Gastroesophageal sphincter (tissue), 4 donors: ENCODE measurements around the gene GLCCI1. TPM values are rescaled to one million over a fixed set of nuclear protein-coding genes. Genes with fewer than 3 reads are reported as not detected.

Experiments used
- ATAC-seq: fragments of 150-250 bp; one replicate; pipeline ENCODE4 v1.9.1; 2016; ENCODE audit warnings: mild to moderate bottlenecking, moderate library complexity
- H3K27ac ChIP-seq, 4 donors: fragments of 200-600 bp; sonication (generic) in 3 of 4; 1 replicate in 3 of 4; 2 replicates in 1 of 4; pipeline ENCODE4 v1.5.1; 2016 to 2019
- H3K27me3 ChIP-seq: fragments of 200-600 bp; sonication (generic); one replicate; pipeline ENCODE4 v1.5.1; 2019
- H3K36me3 ChIP-seq, 2 donors: fragments of 200-600 bp; sonication (generic); one replicate each; pipeline ENCODE4 v1.5.1; 2019; ENCODE audit warnings: control low read depth in 1 of 2
- H3K4me1 ChIP-seq, 3 donors: fragments of 200-600 bp; sonication (generic); 1 replicate in 2 of 3; 2 replicates in 1 of 3; pipeline ENCODE4 v1.5.1; 2016 to 2019; ENCODE audit warnings: control low read depth in 2 of 3
- H3K4me3 ChIP-seq, 2 donors: fragments of 200-600 bp; sonication (generic); one replicate each; pipeline ENCODE4 v1.5.1; 2019; ENCODE audit warnings: mild to moderate bottlenecking in 1 of 2, moderate library complexity in 1 of 2
- H3K9me3 ChIP-seq, 3 donors: fragments of 200-600 bp; sonication (generic); one replicate each; pipeline ENCODE4 v1.5.1; 2017 to 2019; ENCODE audit warnings: control low read depth in 2 of 3
- EP300 ChIP-seq: sonication (generic); formaldehyde crosslinking; IDR thresholded peaks from one replicate; pipeline ENCODE4 v1.6.1; 2017; ENCODE audit warnings: antibody characterized with exemption, mild to moderate bottlenecking
- POLR2A ChIP-seq, 2 donors: fragments of 450-650 bp; IDR thresholded peaks; one replicate each; pipeline ENCODE4 v1.6.1; 2017; ENCODE audit warnings: antibody characterized with exemption in 2 of 2, mild to moderate bottlenecking in 2 of 2, moderate library complexity in 1 of 2
- POLR2AphosphoS5 ChIP-seq: sonication (generic); formaldehyde crosslinking; IDR thresholded peaks from one replicate; pipeline ENCODE4 v1.6.1; 2017; ENCODE audit warnings: antibody characterized with exemption
- WGBS, 2 donors: methylation state at CpG; one replicate each; pipeline ENCODE4 v1.1.5; 2018; ENCODE audit warnings: low coverage in 1 of 2; 5-methylcytosine and 5-hydroxymethylcytosine counted together
- total RNA-seq, 4 donors: library from RNA; depleted of rRNA; stranded (reverse); fragments of >200 nt; gene quantifications; one replicate each; pipeline ENCODE4 v1.1.0, GENCODE V29; 2016
- TF ChIP-seq, protein P1 (sequence below), 4 experiments: fragments of 200-600 bp in 2 of 4; fragments of 450-650 bp in 2 of 4; sonication (generic) in 1 of 4; IDR thresholded peaks; one replicate each; pipeline ENCODE4 v1.5.1; 2017 to 2019; ENCODE audit warnings: antibody characterized with exemption in 4 of 4, mild to moderate bottlenecking in 2 of 4, moderate library complexity in 2 of 4

GLCCI1 gene
- total RNA-seq, 4 donors from 2014 or later, result 2.8 to 16.7 (median 5.2) TPM

- H3K4me1 ChIP-seq, result no peaks in the 10 kb centered on the region
These were observed 28.0 kb downstream of the GLCCI1 start for GRCh38 chr7:7996568-7996967.

GRCh38 chr7:8000315-8000941 is 31.8 kb downstream of the GLCCI1 start:
- 33 to 38% methylated on average over 1 of the region's 1 CpG for WGBS, 2 donors
- H3K4me1 ChIP-seq, result no peaks in the 10 kb centered on the region
- H3K27ac ChIP-seq, result no peak overlapping the region
- H3K27me3 ChIP-seq, result no peaks in the 10 kb centered on the region
- H3K9me3 ChIP-seq, result peaks cover 0 to 7% (median 0%) of the 10 kb centered on the region in 3 donors
- no peak for ATAC-seq
- no peak overlapping the region for H3K4me3 ChIP-seq
- H3K36me3 ChIP-seq, result no peaks in the 10 kb centered on the region
- TF ChIP-seq EP300 (no peak), POLR2A (IDR thresholded peaks at IDR 0.05) (no peak), POLR2AphosphoS5 (no peak)
- TF ChIP-seq, protein P1, sequence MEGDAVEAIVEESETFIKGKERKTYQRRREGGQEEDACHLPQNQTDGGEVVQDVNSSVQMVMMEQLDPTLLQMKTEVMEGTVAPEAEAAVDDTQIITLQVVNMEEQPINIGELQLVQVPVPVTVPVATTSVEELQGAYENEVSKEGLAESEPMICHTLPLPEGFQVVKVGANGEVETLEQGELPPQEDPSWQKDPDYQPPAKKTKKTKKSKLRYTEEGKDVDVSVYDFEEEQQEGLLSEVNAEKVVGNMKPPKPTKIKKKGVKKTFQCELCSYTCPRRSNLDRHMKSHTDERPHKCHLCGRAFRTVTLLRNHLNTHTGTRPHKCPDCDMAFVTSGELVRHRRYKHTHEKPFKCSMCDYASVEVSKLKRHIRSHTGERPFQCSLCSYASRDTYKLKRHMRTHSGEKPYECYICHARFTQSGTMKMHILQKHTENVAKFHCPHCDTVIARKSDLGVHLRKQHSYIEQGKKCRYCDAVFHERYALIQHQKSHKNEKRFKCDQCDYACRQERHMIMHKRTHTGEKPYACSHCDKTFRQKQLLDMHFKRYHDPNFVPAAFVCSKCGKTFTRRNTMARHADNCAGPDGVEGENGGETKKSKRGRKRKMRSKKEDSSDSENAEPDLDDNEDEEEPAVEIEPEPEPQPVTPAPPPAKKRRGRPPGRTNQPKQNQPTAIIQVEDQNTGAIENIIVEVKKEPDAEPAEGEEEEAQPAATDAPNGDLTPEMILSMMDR (IDR thresholded peaks at IDR 0.05), result no peak

More at GRCh38 chr7:7996568-7996967, 28.0 kb downstream of the GLCCI1 start:
- Histone ChIP-seq H3K4me3 (no peak overlapping the region), H3K36me3 (no peaks in the 10 kb centered on the region), H3K9me3 (peaks cover 0 to 23% (median 0%) of the 10 kb centered on the region in 3 donors), H3K27me3 (no peaks in the 10 kb centered on the region), H3K27ac (no peak overlapping the region)
- TF ChIP-seq, protein P1 (IDR thresholded peaks at IDR 0.05), result no peak
- no peak for ATAC-seq

DNA sequence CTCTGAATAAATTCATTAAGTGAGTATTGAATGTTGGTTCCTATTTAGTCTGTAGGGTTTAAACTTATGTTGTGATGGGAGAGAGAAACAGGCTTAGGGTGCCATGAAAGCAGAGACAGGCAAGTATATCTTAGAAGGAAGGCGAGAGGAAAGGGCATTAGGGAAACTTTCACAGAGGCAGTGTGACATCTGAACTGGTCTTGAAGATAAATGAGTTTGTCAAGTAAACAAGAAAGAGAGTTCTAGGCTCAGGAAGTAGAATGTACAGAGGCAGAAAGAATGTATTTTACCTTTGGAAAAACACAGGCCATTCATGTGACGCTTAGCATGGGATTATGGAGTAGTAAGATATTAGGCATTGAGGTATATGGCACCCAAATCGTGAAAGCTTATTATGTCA is 34.5 kb downstream of the GLCCI1 start:
- Histone ChIP-seq H3K4me1 (no peaks in the 10 kb centered on the region), H3K36me3 (peaks cover 0 to 20% of the 10 kb centered on the region in 2 donors), H3K4me3 (no peak overlapping the region), H3K27me3 (no peaks in the 10 kb centered on the region), H3K27ac (no peak overlapping the region), H3K9me3 (peaks cover 0 to 7% (median 0%) of the 10 kb centered on the region in 3 donors)
- WGBS, 2 donors, result 75 to 84% methylated on average over 3 of the region's 3 CpGs
- TF ChIP-seq POLR2A (IDR thresholded peaks at IDR 0.05) (no peak), POLR2AphosphoS5 (no peak), EP300 (no peak)
- TF ChIP-seq, protein P1 (IDR thresholded peaks at IDR 0.05), result no peak
- no peak for ATAC-seq

- no peak for ATAC-seq
These were observed 36.7 kb downstream of the GLCCI1 start for GRCh38 chr7:8005279-8005678.

GRCh38 chr7:8014399-8014798 is 45.8 kb downstream of the GLCCI1 start:
- Histone ChIP-seq H3K36me3 (peaks cover 0 to 4% of the 10 kb centered on the region in 2 donors), H3K27ac (no peak overlapping the region), H3K4me1 (peaks cover 0 to 7% (median 0%) of the 10 kb centered on the region in 3 donors), H3K27me3 (no peaks in the 10 kb centered on the region), H3K4me3 (no peak overlapping the region), H3K9me3 (no peaks in the 10 kb centered on the region)
- ATAC-seq, result no peak
- TF ChIP-seq, protein P1 (IDR thresholded peaks at IDR 0.05), result no peak
- TF ChIP-seq EP300 (no peak), POLR2AphosphoS5 (no peak), POLR2A (IDR thresholded peaks at IDR 0.05) (no peak)

More at GRCh38 chr7:8005279-8005678, 36.7 kb downstream of the GLCCI1 start:
- Histone ChIP-seq H3K4me3 (no peak overlapping the region), H3K36me3 (peaks cover 0 to 24% of the 10 kb centered on the region in 2 donors), H3K9me3 (peaks cover 0 to 7% (median 0%) of the 10 kb centered on the region in 3 donors), H3K4me1 (peaks cover 0 to 4% (median 0%) of the 10 kb centered on the region in 3 donors), H3K27ac (no peak overlapping the region), H3K27me3 (no peaks in the 10 kb centered on the region)
- TF ChIP-seq EP300 (no peak), POLR2A (IDR thresholded peaks at IDR 0.05) (no peak), POLR2AphosphoS5 (no peak)
- TF ChIP-seq, protein P1 (IDR thresholded peaks at IDR 0.05), result no peak
- WGBS, 2 donors, result 55 to 83% methylated on average over 1 of the region's 1 CpG
